Neural crest cell (in vitro differentiated cells): ENCODE results near the gene CNTNAP2. TPM values are rescaled to one million over a fixed set of nuclear protein-coding genes. Genes with fewer than 3 reads are reported as not detected.
A peak's percentile ranks its signal among the peaks of the same experiment; 100 is the strongest.

ENCODE experiments used
- DNase-seq: peaks from one replicate; pipeline ENCODE4 v3.0.0; 2021; ENCODE audit warnings: low read depth, mixed read lengths, low spot score
- H3K27ac Mint-ChIP-seq: one replicate; pipeline ENCODE4 v1.8.0; 2021; ENCODE audit warnings: mild to moderate bottlenecking, mixed read lengths; ENCODE audit not compliant: unreplicated experiment
- H3K27me3 Mint-ChIP-seq: 2 replicates; pipeline ENCODE4 v1.8.0; 2021; ENCODE audit warnings: low read depth, mild to moderate bottlenecking, mixed read lengths
- H3K36me3 Mint-ChIP-seq: 2 replicates; pipeline ENCODE4 v1.8.0; 2021; ENCODE audit warnings: low read depth, mild to moderate bottlenecking, mixed read lengths
- H3K4me1 Mint-ChIP-seq: 2 replicates; pipeline ENCODE4 v1.8.0; 2021; ENCODE audit warnings: mixed read lengths
- H3K4me3 Mint-ChIP-seq: one replicate; pipeline ENCODE4 v1.8.0; 2021; ENCODE audit warnings: mild to moderate bottlenecking, mixed read lengths
- H3K9me3 Mint-ChIP-seq: 2 replicates; pipeline ENCODE4 v1.8.0; 2021; ENCODE audit warnings: mixed read lengths
- total RNA-seq: library from RNA; stranded (reverse); gene quantifications from 2 replicates; pipeline ENCODE4 v1.2.1, GENCODE V29; 2021
- TF ChIP-seq, protein P1 (sequence below): fragments of 200-600 bp; sonication (generic); conservative IDR thresholded peaks from 2 replicates; pipeline ENCODE4 v1.5.0; 2021; ENCODE audit warnings: antibody characterized with exemption, mild to moderate bottlenecking

CNTNAP2 gene
- total RNA-seq, 1 donor from 2014 or later = 12.9 TPM

DNA sequence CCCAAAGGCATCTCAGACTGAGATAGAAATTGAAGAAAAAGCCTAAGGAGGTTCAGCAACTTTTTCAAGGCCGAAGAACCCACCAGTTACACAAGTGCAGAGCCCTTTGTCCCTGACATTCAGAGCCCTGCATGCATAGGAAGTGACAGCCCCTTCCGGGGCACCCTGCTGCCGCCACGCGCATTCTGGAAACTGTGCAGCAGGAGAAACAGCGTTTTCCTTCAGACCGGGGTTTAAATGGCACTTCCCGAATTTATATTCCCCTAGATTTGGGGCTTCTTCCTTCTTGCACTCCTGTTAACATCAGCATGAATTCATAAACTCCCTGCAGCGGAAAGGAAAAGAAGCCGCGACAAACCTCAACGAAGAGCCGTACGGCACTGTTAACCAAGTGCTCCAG, 2283.5 kb downstream of the CNTNAP2 start:
- Mint-ChIP-seq H3K9me3 (no peaks in the 10 kb centered on the region), H3K27ac (peak overlapping the region; percentile 47), H3K36me3 (no peaks in the 10 kb centered on the region), H3K4me3 (no peak overlapping the region), H3K27me3 (no peaks in the 10 kb centered on the region), H3K4me1 (peaks cover 30% of the 10 kb centered on the region)
- DNase-seq = no peak
- TF ChIP-seq, protein P1, sequence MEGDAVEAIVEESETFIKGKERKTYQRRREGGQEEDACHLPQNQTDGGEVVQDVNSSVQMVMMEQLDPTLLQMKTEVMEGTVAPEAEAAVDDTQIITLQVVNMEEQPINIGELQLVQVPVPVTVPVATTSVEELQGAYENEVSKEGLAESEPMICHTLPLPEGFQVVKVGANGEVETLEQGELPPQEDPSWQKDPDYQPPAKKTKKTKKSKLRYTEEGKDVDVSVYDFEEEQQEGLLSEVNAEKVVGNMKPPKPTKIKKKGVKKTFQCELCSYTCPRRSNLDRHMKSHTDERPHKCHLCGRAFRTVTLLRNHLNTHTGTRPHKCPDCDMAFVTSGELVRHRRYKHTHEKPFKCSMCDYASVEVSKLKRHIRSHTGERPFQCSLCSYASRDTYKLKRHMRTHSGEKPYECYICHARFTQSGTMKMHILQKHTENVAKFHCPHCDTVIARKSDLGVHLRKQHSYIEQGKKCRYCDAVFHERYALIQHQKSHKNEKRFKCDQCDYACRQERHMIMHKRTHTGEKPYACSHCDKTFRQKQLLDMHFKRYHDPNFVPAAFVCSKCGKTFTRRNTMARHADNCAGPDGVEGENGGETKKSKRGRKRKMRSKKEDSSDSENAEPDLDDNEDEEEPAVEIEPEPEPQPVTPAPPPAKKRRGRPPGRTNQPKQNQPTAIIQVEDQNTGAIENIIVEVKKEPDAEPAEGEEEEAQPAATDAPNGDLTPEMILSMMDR = no peak

DNA sequence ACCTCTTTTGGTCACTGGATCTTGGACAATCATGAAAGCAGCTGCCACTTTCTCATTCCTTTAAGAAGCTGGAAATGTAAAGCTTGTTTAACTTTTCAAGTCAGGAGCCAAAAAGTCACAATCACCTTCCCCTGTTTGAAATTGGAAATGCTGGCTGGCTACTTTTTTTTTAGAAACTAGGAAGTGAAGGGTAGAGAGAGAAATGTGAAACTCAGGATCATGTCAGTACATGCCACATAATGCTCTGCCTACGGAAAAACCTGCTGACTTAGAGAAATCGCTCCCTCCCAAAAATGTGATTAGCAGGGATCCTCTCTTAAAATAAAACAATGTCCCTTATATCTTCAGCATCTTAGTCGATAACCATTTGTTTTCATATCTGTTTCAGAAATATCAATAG, 2285.6 kb downstream of the CNTNAP2 start:
- TF ChIP-seq, protein P1 = no peak
- no peaks in the 10 kb centered on the region for H3K27me3 Mint-ChIP-seq
- H3K9me3 Mint-ChIP-seq = no peaks in the 10 kb centered on the region
- no peak overlapping the region for H3K27ac Mint-ChIP-seq
- DNase-seq = no peak
- H3K36me3 Mint-ChIP-seq = no peaks in the 10 kb centered on the region
- no peak overlapping the region for H3K4me3 Mint-ChIP-seq
- peaks cover 15% of the 10 kb centered on the region for H3K4me1 Mint-ChIP-seq

DNA sequence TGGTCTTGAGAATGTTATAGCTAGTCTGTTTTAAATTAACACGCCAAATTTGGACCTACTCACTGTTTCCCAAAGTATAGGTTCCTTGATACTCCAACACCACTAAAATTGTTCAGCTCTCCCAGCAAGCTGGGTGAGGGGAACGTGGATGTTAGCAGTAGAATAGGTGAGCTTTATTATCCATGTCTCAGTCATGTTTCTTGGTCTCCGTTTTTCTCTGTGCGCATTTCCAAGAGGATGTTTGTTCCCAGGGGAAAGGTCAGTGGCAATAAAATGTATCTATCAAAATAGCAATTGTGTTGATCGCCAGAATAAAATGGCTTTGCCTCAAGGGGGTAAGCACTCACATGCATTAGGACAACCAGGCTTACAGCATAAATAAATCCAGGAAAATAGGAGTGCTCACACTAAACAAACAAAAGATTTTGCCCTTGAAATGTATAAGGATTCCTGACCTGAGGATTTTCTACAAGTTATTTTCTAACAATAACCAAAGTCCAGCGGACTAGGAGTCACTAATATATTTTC, 2286.9 kb downstream of the CNTNAP2 start:
- H3K36me3 Mint-ChIP-seq = no peaks in the 10 kb centered on the region
- no peak for DNase-seq
- H3K4me3 Mint-ChIP-seq = no peak overlapping the region
- no peaks in the 10 kb centered on the region for H3K27me3 Mint-ChIP-seq
- no peaks in the 10 kb centered on the region for H3K9me3 Mint-ChIP-seq
- TF ChIP-seq, protein P1 = no peak
- peaks cover 15% of the 10 kb centered on the region for H3K4me1 Mint-ChIP-seq
- H3K27ac Mint-ChIP-seq = no peak overlapping the region

DNA sequence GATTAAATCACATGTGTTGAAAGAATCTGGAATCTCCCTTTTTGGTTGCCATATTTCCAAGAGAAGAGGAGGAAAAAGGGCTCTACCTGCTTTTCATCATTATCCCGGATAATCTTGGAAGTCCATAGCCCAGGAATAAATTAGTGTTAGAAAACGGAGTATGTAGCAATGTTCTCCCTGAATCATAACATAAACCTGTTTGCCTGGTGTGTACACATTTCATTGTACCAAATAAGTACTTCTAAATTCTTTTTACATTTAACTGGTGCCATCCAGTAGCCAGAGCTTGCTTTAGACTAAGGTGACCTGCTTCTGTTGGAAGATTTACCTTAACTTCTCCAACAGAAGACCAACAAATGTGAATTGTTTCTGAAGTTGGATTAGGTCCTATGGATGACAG, 2291.7 kb downstream of the CNTNAP2 start:
- H3K4me3 Mint-ChIP-seq = no peak overlapping the region
- H3K27me3 Mint-ChIP-seq = no peaks in the 10 kb centered on the region
- H3K4me1 Mint-ChIP-seq = no peaks in the 10 kb centered on the region
- TF ChIP-seq, protein P1 = no peak
- H3K27ac Mint-ChIP-seq = no peak overlapping the region
- no peak for DNase-seq
- no peaks in the 10 kb centered on the region for H3K9me3 Mint-ChIP-seq
- peaks cover 2% of the 10 kb centered on the region for H3K36me3 Mint-ChIP-seq

DNA sequence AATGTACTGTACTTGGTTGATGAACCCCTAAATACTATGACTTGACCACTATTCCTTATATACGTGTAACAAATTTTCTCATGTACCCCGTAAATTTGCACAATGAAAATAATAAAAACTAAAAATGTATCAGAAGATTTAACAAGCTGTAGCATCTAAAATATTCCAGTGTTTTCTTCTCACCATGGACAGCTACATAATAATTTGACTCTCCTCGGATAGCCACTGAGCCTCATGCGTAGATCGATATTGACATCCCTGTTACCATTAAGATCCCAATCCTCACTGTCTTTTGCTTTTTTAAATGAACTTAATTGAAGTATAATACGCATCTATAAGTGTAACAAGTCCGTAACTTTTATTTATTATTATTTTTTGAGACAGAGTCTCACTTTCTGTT, 2294.3 kb downstream of the CNTNAP2 start:
- H3K36me3 Mint-ChIP-seq = peaks cover 2% of the 10 kb centered on the region
- TF ChIP-seq, protein P1 = no peak
- no peaks in the 10 kb centered on the region for H3K9me3 Mint-ChIP-seq
- H3K4me1 Mint-ChIP-seq = no peaks in the 10 kb centered on the region
- no peak overlapping the region for H3K4me3 Mint-ChIP-seq
- no peak for DNase-seq
- H3K27me3 Mint-ChIP-seq = no peaks in the 10 kb centered on the region
- no peak overlapping the region for H3K27ac Mint-ChIP-seq
